ENCODE data around the gene SEC16B.

DNA sequence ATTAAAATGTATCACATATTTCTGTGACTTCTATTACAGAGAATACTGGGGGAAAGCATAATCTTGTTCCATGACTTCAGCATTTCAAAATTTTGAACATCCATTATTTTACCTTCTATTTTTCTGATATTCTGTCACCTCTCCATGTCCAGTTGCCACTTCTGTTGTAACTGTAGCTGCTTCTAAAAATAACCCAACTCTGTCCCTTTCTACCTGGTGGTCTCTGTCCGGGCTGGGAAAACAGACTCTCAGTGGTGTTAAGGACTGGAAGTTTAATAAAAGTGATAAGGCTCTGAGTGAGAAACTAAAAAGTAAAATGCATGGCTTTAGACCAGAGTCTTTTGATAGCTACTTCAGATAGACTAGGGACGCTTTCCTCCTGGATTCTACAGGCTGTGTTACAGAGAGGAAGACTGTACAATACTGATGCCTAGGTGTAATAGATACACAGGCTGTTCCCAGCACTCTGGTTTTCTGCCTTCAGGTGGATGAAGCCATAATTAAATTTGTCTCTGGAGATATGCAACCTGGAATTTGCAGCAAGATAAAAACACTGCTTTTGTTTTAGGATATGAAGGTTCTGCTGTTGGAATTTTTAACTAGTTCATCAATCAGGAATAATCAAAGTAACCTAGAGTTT lies 42.1 kb upstream of the SEC16B start:
- TF ChIP-seq, protein P1, sequence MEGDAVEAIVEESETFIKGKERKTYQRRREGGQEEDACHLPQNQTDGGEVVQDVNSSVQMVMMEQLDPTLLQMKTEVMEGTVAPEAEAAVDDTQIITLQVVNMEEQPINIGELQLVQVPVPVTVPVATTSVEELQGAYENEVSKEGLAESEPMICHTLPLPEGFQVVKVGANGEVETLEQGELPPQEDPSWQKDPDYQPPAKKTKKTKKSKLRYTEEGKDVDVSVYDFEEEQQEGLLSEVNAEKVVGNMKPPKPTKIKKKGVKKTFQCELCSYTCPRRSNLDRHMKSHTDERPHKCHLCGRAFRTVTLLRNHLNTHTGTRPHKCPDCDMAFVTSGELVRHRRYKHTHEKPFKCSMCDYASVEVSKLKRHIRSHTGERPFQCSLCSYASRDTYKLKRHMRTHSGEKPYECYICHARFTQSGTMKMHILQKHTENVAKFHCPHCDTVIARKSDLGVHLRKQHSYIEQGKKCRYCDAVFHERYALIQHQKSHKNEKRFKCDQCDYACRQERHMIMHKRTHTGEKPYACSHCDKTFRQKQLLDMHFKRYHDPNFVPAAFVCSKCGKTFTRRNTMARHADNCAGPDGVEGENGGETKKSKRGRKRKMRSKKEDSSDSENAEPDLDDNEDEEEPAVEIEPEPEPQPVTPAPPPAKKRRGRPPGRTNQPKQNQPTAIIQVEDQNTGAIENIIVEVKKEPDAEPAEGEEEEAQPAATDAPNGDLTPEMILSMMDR (IDR thresholded peaks at IDR 0.05), result no peak
- TF ChIP-seq POLR2AphosphoS5 (IDR thresholded peaks at IDR 0.05) (no peak), POLR2A (IDR thresholded peaks at IDR 0.05) (no peak), EP300 (IDR thresholded peaks at IDR 0.05) (no peak)
